AG10803 (cell line): ENCODE measurements around the gene RTKN.

Experiments
- DNase-seq: peaks from one replicate; pipeline ENCODE4 v3.0.0; 2010; ENCODE audit warnings: low read depth
- H3K4me3 ChIP-seq: 2 replicates; pipeline ENCODE4 v1.5.1; 2011; ENCODE audit warnings: mild to moderate bottlenecking, low read length, control low read depth
- TF ChIP-seq, protein P1 (sequence below): conservative IDR thresholded peaks from 2 replicates; pipeline ENCODE4 v1.5.1; 2011; ENCODE audit warnings: mild to moderate bottlenecking, low read length, control low read depth, inconsistent platforms

Gene RTKN

GRCh38 chr2:74429487-74430451, 12.0 kb downstream of the RTKN start:
- TF ChIP-seq, protein P1, sequence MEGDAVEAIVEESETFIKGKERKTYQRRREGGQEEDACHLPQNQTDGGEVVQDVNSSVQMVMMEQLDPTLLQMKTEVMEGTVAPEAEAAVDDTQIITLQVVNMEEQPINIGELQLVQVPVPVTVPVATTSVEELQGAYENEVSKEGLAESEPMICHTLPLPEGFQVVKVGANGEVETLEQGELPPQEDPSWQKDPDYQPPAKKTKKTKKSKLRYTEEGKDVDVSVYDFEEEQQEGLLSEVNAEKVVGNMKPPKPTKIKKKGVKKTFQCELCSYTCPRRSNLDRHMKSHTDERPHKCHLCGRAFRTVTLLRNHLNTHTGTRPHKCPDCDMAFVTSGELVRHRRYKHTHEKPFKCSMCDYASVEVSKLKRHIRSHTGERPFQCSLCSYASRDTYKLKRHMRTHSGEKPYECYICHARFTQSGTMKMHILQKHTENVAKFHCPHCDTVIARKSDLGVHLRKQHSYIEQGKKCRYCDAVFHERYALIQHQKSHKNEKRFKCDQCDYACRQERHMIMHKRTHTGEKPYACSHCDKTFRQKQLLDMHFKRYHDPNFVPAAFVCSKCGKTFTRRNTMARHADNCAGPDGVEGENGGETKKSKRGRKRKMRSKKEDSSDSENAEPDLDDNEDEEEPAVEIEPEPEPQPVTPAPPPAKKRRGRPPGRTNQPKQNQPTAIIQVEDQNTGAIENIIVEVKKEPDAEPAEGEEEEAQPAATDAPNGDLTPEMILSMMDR = no peak
- no peak for DNase-seq
- H3K4me3 ChIP-seq = no peak overlapping the region

DNA sequence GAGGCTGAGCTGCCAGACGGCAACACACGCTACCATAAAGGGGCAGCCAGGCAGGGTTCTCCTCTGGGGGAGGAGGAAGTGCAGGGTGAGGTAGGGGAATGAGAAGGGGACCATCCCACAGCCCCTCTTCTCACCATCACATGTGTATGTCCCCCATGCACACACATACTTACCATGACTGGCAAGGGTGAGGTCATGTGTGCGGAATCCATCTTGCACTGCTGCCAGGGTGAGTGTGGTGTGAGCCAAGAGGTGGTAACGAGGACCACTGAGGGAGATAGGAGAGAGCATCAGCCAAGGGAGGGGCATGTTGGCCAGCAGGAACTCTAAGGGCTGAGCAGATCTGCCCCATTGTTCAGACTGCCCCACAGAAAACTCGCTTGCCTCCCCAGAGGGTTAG, 13.1 kb downstream of the RTKN start:
- no peak for DNase-seq
- TF ChIP-seq, protein P1 = no peak
- no peak overlapping the region for H3K4me3 ChIP-seq

DNA sequence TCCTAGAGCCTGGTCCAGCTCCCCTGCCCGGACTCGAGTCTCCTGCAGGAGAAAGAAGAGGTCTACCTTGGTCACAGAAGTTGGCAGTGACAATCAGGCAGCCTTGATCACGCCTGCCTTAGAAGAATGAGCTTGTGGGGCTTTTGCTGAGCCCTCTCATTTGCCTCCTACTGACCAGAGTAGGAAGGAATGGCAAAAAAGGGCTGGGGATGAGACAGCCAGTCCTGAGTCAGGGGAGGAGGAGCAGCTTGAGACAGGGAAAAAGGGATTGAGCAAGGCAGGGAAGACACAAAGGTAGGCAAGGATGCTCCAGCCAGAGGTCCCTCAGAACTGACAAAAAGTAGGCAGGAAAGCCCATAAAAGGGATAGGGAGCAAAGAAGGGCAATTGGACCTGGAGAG, 14.2 kb downstream of the RTKN start:
- no peak for DNase-seq
- TF ChIP-seq, protein P1 = no peak
- H3K4me3 ChIP-seq = no peak overlapping the region

- DNase-seq = no peak
- H3K4me3 ChIP-seq = no peak overlapping the region
- TF ChIP-seq, protein P1 = no peak
Observed at GRCh38 chr2:74426181-74426758, 15.5 kb downstream of the RTKN start.

DNA sequence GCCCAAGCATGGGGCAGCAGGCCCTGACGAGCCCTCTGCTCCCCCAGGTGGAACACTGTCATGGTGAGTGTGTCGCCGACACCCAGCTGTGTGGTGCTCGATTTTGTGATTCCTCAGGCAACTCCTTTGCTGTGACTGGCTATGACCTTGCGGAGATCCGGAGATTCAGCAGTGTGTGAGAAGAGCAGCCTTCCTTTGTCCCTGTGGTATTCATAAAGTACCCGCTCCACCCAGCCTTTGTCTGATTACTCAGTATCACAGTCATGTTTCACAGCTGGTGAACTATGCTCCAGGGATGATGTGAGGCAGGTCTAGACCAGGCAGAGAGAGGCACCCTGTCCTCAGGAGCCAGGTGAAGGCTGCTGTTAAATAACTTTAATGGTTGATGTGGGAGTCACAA, 16.2 kb downstream of the RTKN start:
- DNase-seq = no peak
- TF ChIP-seq, protein P1 = no peak
- no peak overlapping the region for H3K4me3 ChIP-seq

DNA sequence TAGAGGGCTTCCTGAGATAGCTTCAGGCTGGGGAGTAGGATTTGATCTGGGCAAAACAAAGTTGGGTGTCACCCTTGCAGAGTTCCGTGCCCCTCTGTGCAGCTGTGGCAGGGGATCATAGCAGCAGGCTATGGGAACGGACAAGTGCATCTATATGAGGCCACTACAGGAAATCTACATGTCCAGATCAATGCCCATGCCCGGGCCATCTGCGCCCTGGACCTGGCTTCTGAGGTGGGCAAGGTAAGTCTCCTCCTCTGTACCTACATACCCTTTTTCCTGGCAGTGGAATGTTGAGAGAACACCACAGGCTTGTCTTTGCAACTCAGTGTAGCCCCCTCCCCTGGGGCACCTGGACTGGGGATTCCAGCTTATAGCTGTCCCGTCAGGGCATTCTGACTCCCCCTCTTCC, 16.7 kb downstream of the RTKN start:
- DNase-seq = no peak
- H3K4me3 ChIP-seq = no peak overlapping the region
- TF ChIP-seq, protein P1 = no peak
